BE2C (cell line): Measurements from ENCODE around the gene BBS2.

Experiments used
- DNase-seq: peaks from one replicate; pipeline ENCODE4 v3.0.0-alpha.2; 2020
- H3K27me3 ChIP-seq: fragments of 250-450 bp; sonication (Bioruptor Pico); 2 replicates; pipeline ENCODE4 v1.5.1; 2020; ENCODE audit warnings: mild to moderate bottlenecking
- H3K36me3 ChIP-seq: fragments of 250-450 bp; sonication (Bioruptor Pico); 2 replicates; pipeline ENCODE4 v1.5.1; 2020; ENCODE audit warnings: mild to moderate bottlenecking
- H3K4me1 ChIP-seq: fragments of 250-450 bp; sonication (Bioruptor Pico); 2 replicates; pipeline ENCODE4 v1.5.1; 2020
- H3K4me3 ChIP-seq: 2 replicates; pipeline ENCODE4 v1.5.1; 2011; ENCODE audit warnings: low read depth, low read length
- H3K9me3 ChIP-seq: fragments of 250-450 bp; sonication (Bioruptor Pico); 2 replicates; pipeline ENCODE4 v1.5.1; 2020
- TF ChIP-seq, protein P1 (sequence below): IDR thresholded peaks from 2 replicates; pipeline ENCODE4 v1.5.1; 2012; ENCODE audit warnings: mild to moderate bottlenecking, low read depth, low read length

Gene BBS2

GRCh38 chr16:56478281-56479049, 41.4 kb downstream of the BBS2 start:
- H3K36me3 ChIP-seq, result peaks cover 54% of the 10 kb centered on the region
- H3K27me3 ChIP-seq, result no peaks in the 10 kb centered on the region
- H3K4me3 ChIP-seq, result no peak overlapping the region
- H3K4me1 ChIP-seq, result no peaks in the 10 kb centered on the region
- TF ChIP-seq, protein P1, sequence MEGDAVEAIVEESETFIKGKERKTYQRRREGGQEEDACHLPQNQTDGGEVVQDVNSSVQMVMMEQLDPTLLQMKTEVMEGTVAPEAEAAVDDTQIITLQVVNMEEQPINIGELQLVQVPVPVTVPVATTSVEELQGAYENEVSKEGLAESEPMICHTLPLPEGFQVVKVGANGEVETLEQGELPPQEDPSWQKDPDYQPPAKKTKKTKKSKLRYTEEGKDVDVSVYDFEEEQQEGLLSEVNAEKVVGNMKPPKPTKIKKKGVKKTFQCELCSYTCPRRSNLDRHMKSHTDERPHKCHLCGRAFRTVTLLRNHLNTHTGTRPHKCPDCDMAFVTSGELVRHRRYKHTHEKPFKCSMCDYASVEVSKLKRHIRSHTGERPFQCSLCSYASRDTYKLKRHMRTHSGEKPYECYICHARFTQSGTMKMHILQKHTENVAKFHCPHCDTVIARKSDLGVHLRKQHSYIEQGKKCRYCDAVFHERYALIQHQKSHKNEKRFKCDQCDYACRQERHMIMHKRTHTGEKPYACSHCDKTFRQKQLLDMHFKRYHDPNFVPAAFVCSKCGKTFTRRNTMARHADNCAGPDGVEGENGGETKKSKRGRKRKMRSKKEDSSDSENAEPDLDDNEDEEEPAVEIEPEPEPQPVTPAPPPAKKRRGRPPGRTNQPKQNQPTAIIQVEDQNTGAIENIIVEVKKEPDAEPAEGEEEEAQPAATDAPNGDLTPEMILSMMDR, result no peak
- H3K9me3 ChIP-seq, result no peaks in the 10 kb centered on the region
- DNase-seq, result no peak

GRCh38 chr16:56477096-56477878, 42.5 kb downstream of the BBS2 start:
- peaks cover 66% of the 10 kb centered on the region for H3K36me3 ChIP-seq
- no peaks in the 10 kb centered on the region for H3K9me3 ChIP-seq
- no peak for DNase-seq
- TF ChIP-seq, protein P1, result no peak
- H3K27me3 ChIP-seq, result no peaks in the 10 kb centered on the region
- H3K4me1 ChIP-seq, result no peaks in the 10 kb centered on the region
- H3K4me3 ChIP-seq, result no peak overlapping the region

- H3K4me1 ChIP-seq, result no peaks in the 10 kb centered on the region
- no peak for DNase-seq
- H3K9me3 ChIP-seq, result no peaks in the 10 kb centered on the region
- TF ChIP-seq, protein P1, result no peak
- H3K36me3 ChIP-seq, result peaks cover 87% of the 10 kb centered on the region
- no peaks in the 10 kb centered on the region for H3K27me3 ChIP-seq
- no peak overlapping the region for H3K4me3 ChIP-seq
These were observed 44.6 kb downstream of the BBS2 start for GRCh38 chr16:56475201-56475600.

DNA sequence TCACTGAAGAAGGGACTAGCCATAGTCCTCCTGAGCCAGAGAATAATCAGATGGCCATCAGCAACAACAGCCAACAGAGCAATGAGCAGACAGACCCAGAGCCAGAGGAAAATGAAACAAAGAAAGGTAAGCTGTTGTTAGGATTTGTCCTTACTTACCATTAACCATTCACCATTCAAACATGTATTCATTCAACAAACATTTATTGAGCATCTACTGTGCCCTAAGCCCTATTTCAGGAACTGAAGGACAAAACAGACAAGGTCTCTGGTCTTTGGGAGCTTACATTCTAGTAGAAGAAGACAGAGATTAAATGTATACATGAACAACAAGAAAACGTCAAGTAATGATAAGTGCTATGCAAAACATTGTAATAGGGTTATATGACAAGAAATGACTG, 49.2 kb downstream of the BBS2 start:
- no peaks in the 10 kb centered on the region for H3K27me3 ChIP-seq
- no peaks in the 10 kb centered on the region for H3K4me1 ChIP-seq
- no peak for DNase-seq
- no peak overlapping the region for H3K4me3 ChIP-seq
- H3K9me3 ChIP-seq, result no peaks in the 10 kb centered on the region
- TF ChIP-seq, protein P1, result no peak
- peaks cover 92% of the 10 kb centered on the region for H3K36me3 ChIP-seq

GRCh38 chr16:56470232-56470631, 49.6 kb downstream of the BBS2 start:
- peaks cover 91% of the 10 kb centered on the region for H3K36me3 ChIP-seq

More at GRCh38 chr16:56470232-56470631, 49.6 kb downstream of the BBS2 start:
- H3K4me1 ChIP-seq, result peaks cover 2% of the 10 kb centered on the region; the same call in 1 of the 2 replicates
- DNase-seq, result no peak
- TF ChIP-seq, protein P1, result no peak
- no peaks in the 10 kb centered on the region for H3K27me3 ChIP-seq
- no peaks in the 10 kb centered on the region for H3K9me3 ChIP-seq
- H3K4me3 ChIP-seq, result no peak overlapping the region
